H1 (cell line): ENCODE data around the gene KAT5. TPM values are rescaled to one million over a fixed set of nuclear protein-coding genes. Genes with fewer than 3 reads are reported as not detected.

ENCODE experiments used
- CTCF ChIA-PET: fragments of 300-600 bp; sonication (Branson Sonifier 250); formaldehyde crosslinking; loops from one replicate; lab custom pipeline; 2021; ENCODE audit not compliant: partially characterized antibody; lab: Charles Lee
- POLR2A ChIA-PET: fragments of 300-600 bp; sonication (Branson Sonifier 250); formaldehyde crosslinking; loops from one replicate; lab custom pipeline; 2021; ENCODE audit warnings: inconsistent platforms; ENCODE audit not compliant: partially characterized antibody; lab: Charles Lee
- DNase-seq, 2 experiments: peaks; one replicate each; pipeline versions ENCODE4 v3.0.0 to v3.0.0-alpha.2; 2010 to 2022; ENCODE audit warnings: low spot score in 2 of 2, low read depth in 1 of 2, mixed read lengths in 1 of 2
- FAIRE-seq: peaks from 2 replicates; lab custom pipeline; 2011; peaks lifted over from hg19 to GRCh38; lab: Jason Lieb, UNC
- H2AFZ ChIP-seq: 2 replicates; pipeline ENCODE4 v1.8.1; 2012; ENCODE audit warnings: low read length, inconsistent platforms
- H2AK5ac ChIP-seq: 2 replicates; pipeline ENCODE4 v1.6.1; 2013; ENCODE audit warnings: low read depth, low read length
- H2BK120ac ChIP-seq: replicated peaks from 2 replicates; pipeline ENCODE3; 2013; ENCODE audit warnings: low read depth, low read length, inconsistent platforms
- H2BK12ac ChIP-seq: 2 replicates; pipeline ENCODE4 v1.6.1; 2013; ENCODE audit warnings: low read depth, low read length
- H2BK15ac ChIP-seq: 2 replicates; pipeline ENCODE4 v1.6.1; 2013; ENCODE audit warnings: low read length
- H2BK20ac ChIP-seq: 2 replicates; pipeline ENCODE4 v1.6.1; 2013; ENCODE audit warnings: low read length
- H2BK5ac ChIP-seq: 2 replicates; pipeline ENCODE4 v1.6.1; 2013; ENCODE audit warnings: low read depth, low read length
- H3K14ac ChIP-seq: 2 replicates; pipeline ENCODE4 v1.6.1; 2013; ENCODE audit warnings: inconsistent platforms; ENCODE audit not compliant: insufficient read length
- H3K18ac ChIP-seq: 2 replicates; pipeline ENCODE4 v1.6.1; 2013; ENCODE audit warnings: low read length; ENCODE audit errors: extremely low read depth
- H3K23ac ChIP-seq: 2 replicates; pipeline ENCODE4 v1.6.1; 2013; ENCODE audit warnings: inconsistent platforms; ENCODE audit not compliant: insufficient read length
- H3K23me2 ChIP-seq: 2 replicates; pipeline ENCODE4 v1.6.1; 2013; ENCODE audit warnings: low read depth, low read length
- H3K27ac ChIP-seq: 2 replicates; pipeline ENCODE4 v1.6.1; 2011; ENCODE audit warnings: low read depth, low read length, inconsistent platforms
- H3K27me3 ChIP-seq, 4 experiments: replicated peaks in 1 of 4; 1 replicate in 1 of 4; 2 replicates in 3 of 4; pipeline versions ENCODE4 v1.6.1 to v1.8.1; 2011 to 2013; ENCODE audit warnings: low read length in 3 of 4, mild to moderate bottlenecking in 3 of 4, inconsistent platforms in 2 of 4, mixed read lengths in 2 of 4, moderate library complexity in 1 of 4; ENCODE audit not compliant: control insufficient read depth in 3 of 4, insufficient read depth in 3 of 4; ENCODE audit errors: extremely low read depth in 1 of 4
- H3K36me3 ChIP-seq, 4 experiments: 2 replicates each; pipeline versions ENCODE4 v1.6.1 to v1.8.1; 2011 to 2013; ENCODE audit warnings: mild to moderate bottlenecking in 4 of 4, low read length in 3 of 4, moderate library complexity in 2 of 4, control low read depth in 1 of 4, inconsistent platforms in 1 of 4; ENCODE audit not compliant: insufficient read depth in 4 of 4, control insufficient read depth in 2 of 4
- H3K4ac ChIP-seq: replicated peaks from 2 replicates; pipeline ENCODE3; 2013; ENCODE audit warnings: low read length, low read depth, mixed read lengths, inconsistent platforms; ENCODE audit not compliant: insufficient read length
- H3K4me1 ChIP-seq, 4 experiments: replicated peaks in 1 of 4; 1 replicate in 1 of 4; 2 replicates in 3 of 4; pipeline versions ENCODE4 v1.6.1 to v1.8.1; 2011 to 2013; ENCODE audit warnings: low read length in 3 of 4, inconsistent platforms in 2 of 4, mixed read lengths in 1 of 4; ENCODE audit not compliant: insufficient read depth in 4 of 4, control insufficient read depth in 3 of 4
- H3K4me2 ChIP-seq, 2 experiments: 2 replicates each; pipeline versions ENCODE4 v1.6.1 to v1.8.1; 2011 to 2013; ENCODE audit warnings: low read depth in 2 of 2, low read length in 2 of 2, control low read depth in 1 of 2, inconsistent platforms in 1 of 2, mild to moderate bottlenecking in 1 of 2; ENCODE audit not compliant: insufficient read depth in 1 of 2
- H3K4me3 ChIP-seq, 4 experiments: fragments of 200-600, 300-600 bp in 1 of 4; sonication (generic), shearing (Covaris generic), sonication (Bioruptor Twin) in 1 of 4; 2 replicates each; pipeline versions ENCODE4 v1.5.1 to v1.8.1; 2011 to 2016; ENCODE audit warnings: low read length in 4 of 4, low read depth in 3 of 4, control low read depth in 2 of 4, inconsistent platforms in 2 of 4, mild to moderate bottlenecking in 2 of 4, mixed read lengths in 1 of 4, moderate library complexity in 1 of 4; ENCODE audit not compliant: insufficient read depth in 2 of 4; ENCODE audit errors: extremely low read depth in 1 of 4
- H3K56ac ChIP-seq: replicated peaks from 2 replicates; pipeline ENCODE3; 2013; ENCODE audit warnings: low read depth, mild to moderate bottlenecking, mixed read lengths, low read length, inconsistent platforms; ENCODE audit not compliant: insufficient read length
- H3K79me1 ChIP-seq: 2 replicates; pipeline ENCODE4 v1.6.1; 2013; ENCODE audit warnings: low read depth, low read length, control low read depth
- H3K79me2 ChIP-seq, 2 experiments: 2 replicates each; pipeline versions ENCODE4 v1.6.1 to v1.8.1; 2012 to 2013; ENCODE audit warnings: low read length in 2 of 2, mild to moderate bottlenecking in 2 of 2, inconsistent platforms in 1 of 2; ENCODE audit not compliant: insufficient read depth in 2 of 2, control insufficient read depth in 1 of 2
- H3K9ac ChIP-seq, 4 experiments: replicated peaks in 1 of 4; 1 replicate in 1 of 4; 2 replicates in 3 of 4; pipeline versions ENCODE4 v1.6.1 to v1.8.1; 2011 to 2013; ENCODE audit warnings: low read depth in 3 of 4, low read length in 3 of 4, control low read depth in 2 of 4, mild to moderate bottlenecking in 2 of 4, moderate library complexity in 2 of 4, inconsistent platforms in 1 of 4; ENCODE audit errors: extremely low read depth in 1 of 4
- H3K9me3 ChIP-seq, 2 experiments: 2 replicates each; pipeline versions ENCODE4 v1.6.1 to v1.8.1; 2012 to 2013; ENCODE audit warnings: mild to moderate bottlenecking in 2 of 2, moderate library complexity in 2 of 2, control low read depth in 1 of 2, inconsistent platforms in 1 of 2, low read depth in 1 of 2, low read length in 1 of 2, mixed read lengths in 1 of 2; ENCODE audit not compliant: insufficient read depth in 2 of 2
- H4K20me1 ChIP-seq, 2 experiments: replicated peaks in 1 of 2; 2 replicates each; pipeline versions ENCODE3 to v1.8.1; 2011 to 2013; ENCODE audit warnings: inconsistent platforms in 2 of 2, low read length in 2 of 2, mild to moderate bottlenecking in 1 of 2; ENCODE audit not compliant: insufficient read depth in 2 of 2, control insufficient read depth in 1 of 2
- H4K5ac ChIP-seq: 2 replicates; pipeline ENCODE4 v1.6.1; 2013; ENCODE audit warnings: low read length, low read depth, mixed read lengths, inconsistent platforms; ENCODE audit not compliant: insufficient read length
- H4K8ac ChIP-seq: 2 replicates; pipeline ENCODE4 v1.8.0; 2013; ENCODE audit warnings: mild to moderate bottlenecking, moderate library complexity, low read length, inconsistent platforms; ENCODE audit not compliant: insufficient read depth; ENCODE audit errors: extremely low read depth
- H4K91ac ChIP-seq: replicated peaks from 2 replicates; pipeline ENCODE3; 2013; ENCODE audit warnings: low read length, mixed read lengths, inconsistent platforms; ENCODE audit not compliant: insufficient read length
- CEBPB ChIP-seq: IDR thresholded peaks from 2 replicates; pipeline ENCODE4 v1.6.1; 2012; ENCODE audit warnings: low read depth, low read length
- CREB1 ChIP-seq: IDR thresholded peaks from 2 replicates; pipeline ENCODE4 v1.6.1; 2012; ENCODE audit warnings: inconsistent platforms
- CTBP2 ChIP-seq: IDR thresholded peaks from 2 replicates; pipeline ENCODE4 v1.7.0; 2011; ENCODE audit warnings: borderline replicate concordance, mild to moderate bottlenecking, moderate library complexity, mixed read lengths, low read length; ENCODE audit not compliant: insufficient read depth, insufficient read length
- EP300 ChIP-seq, 2 experiments: IDR thresholded peaks; 1 replicate in 1 of 2; 2 replicates in 1 of 2; pipeline ENCODE4 v1.6.1; 2011 to 2012; ENCODE audit warnings: low read depth in 2 of 2, low read length in 2 of 2, mild to moderate bottlenecking in 2 of 2, borderline replicate concordance in 1 of 2, inconsistent platforms in 1 of 2, moderate library complexity in 1 of 2
- HDAC2 ChIP-seq, 2 experiments: fragments of 300-600 bp in 1 of 2; sonication (generic) in 1 of 2; IDR thresholded peaks; 2 replicates each; pipeline ENCODE4 v1.6.1; 2011 to 2012; ENCODE audit warnings: low read depth in 2 of 2, low read length in 2 of 2, mild to moderate bottlenecking in 2 of 2, moderate library complexity in 2 of 2, borderline replicate concordance in 1 of 2, inconsistent platforms in 1 of 2
- HDAC6 ChIP-seq: IDR thresholded peaks from one replicate; pipeline ENCODE4 v1.7.1; 2012; ENCODE audit warnings: low read depth, mild to moderate bottlenecking, inconsistent platforms, low read length, moderate library complexity
- RFX5 ChIP-seq: IDR thresholded peaks from 2 replicates; pipeline ENCODE4 v1.6.1; 2011; ENCODE audit warnings: low read depth, low read length, improper control_type of control experiment, borderline replicate concordance
- SIX5 ChIP-seq: IDR thresholded peaks from 2 replicates; pipeline ENCODE4 v1.6.1; 2011; ENCODE audit warnings: mild to moderate bottlenecking, low read depth, low read length
- SP1 ChIP-seq: IDR thresholded peaks from 2 replicates; pipeline ENCODE4 v1.6.1; 2011; ENCODE audit warnings: low read depth, low read length
- SP2 ChIP-seq: IDR thresholded peaks from 2 replicates; pipeline ENCODE4 v1.6.1; 2012; ENCODE audit warnings: mild to moderate bottlenecking, low read length, inconsistent platforms
- SP4 ChIP-seq: IDR thresholded peaks from 2 replicates; pipeline ENCODE4 v1.6.1; 2012; ENCODE audit warnings: low read length, inconsistent platforms
- TAF1 ChIP-seq: IDR thresholded peaks from 2 replicates; pipeline ENCODE4 v1.6.1; 2011; ENCODE audit warnings: mild to moderate bottlenecking, low read depth, low read length
- TCF12 ChIP-seq: IDR thresholded peaks from 2 replicates; pipeline ENCODE4 v1.6.1; 2011; ENCODE audit warnings: low read depth, mild to moderate bottlenecking, low read length
- WGBS, 2 experiments: shearing (Covaris generic) in 1 of 2; methylation state at CpG; one replicate each; pipeline versions ENCODE4 v1.1.6 to v1.1.7; 2013 to 2015; ENCODE audit warnings: low lambda C conversion rate in 2 of 2, mixed read lengths in 2 of 2, inconsistent platforms in 1 of 2, low coverage in 1 of 2, missing lambda C conversion rate in 1 of 2; ENCODE audit not compliant: insufficient replicate concordance in 2 of 2, insufficient coverage in 1 of 2, insufficient read length in 1 of 2; ENCODE audit errors: extremely low coverage in 1 of 2, missing lambda C conversion rate in 1 of 2; 5-methylcytosine and 5-hydroxymethylcytosine counted together
- polyA plus RNA-seq, 7 experiments: library from polyadenylated mRNA; depleted of rRNA in 3 of 7; stranded (reverse) in 5 of 7; unstranded in 2 of 7; fragments of >200 nt in 5 of 7; fragments of 200-250 nt in 2 of 7; gene quantifications; 1 replicate in 5 of 7; 2 replicates in 1 of 7; 4 replicates in 1 of 7; pipeline versions ENCODE4 v1.2.1 to v1.2.3, GENCODE V29; 2011 to 2013; ENCODE audit warnings: missing spikeins in 2 of 7, mixed read lengths in 2 of 7
- total RNA-seq: library from RNA; stranded (reverse); fragmentation: NEBNext Ultra II Directional; extraction: Animal tissue kit (Norgen Biotek cat#: 25700); gene quantifications from 2 replicates; pipeline ENCODE4 v1.2.1, GENCODE V29; 2021
- TF ChIP-seq, protein P1 (sequence below): IDR thresholded peaks from 2 replicates; pipeline ENCODE4 v1.6.1; 2012; ENCODE audit warnings: inconsistent platforms

KAT5 gene
- total and polyA plus RNA-seq, 2 of the 8 experiments (the other 6 are each of a cell fraction or from before 2014, with no cell fraction given) = 26.7 to 37.4 TPM

DNA sequence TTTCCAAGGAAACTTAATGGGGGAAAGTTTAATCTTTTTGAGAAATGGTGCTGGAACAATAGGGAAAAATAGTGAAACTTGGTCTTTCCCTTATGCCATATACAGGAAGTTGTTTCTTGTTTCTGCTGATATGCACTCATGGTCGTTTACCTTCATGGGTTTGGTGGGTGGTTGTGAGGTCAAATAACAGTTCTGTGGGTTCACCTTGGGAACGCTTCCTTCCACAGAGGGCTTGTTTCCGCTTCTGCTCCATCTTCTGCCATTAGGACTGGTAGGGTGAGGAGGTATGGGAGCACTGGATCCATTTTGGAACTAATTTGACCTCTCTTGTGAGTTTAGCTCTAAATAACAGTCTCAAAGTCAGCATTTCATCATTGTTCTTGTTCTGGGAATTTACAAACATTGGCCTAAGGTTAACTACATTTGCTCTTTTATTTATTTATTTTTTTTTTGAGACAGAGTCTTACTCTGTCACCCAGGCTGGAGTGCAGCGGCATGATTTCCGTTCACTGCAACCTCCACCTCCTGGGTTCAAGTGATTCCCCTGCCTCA lies 31.8 kb upstream of the KAT5 start:
- FAIRE-seq (no peak), DNase-seq (no peak)
- H3K27ac ChIP-seq = no peak overlapping the region
- no peaks in the 10 kb centered on the region for H3K4me1 ChIP-seq
- 88% methylated on average over 5 of the region's 5 CpGs; no CpG with 5 or more reads in 1 of the 2 experiments for WGBS, 2 experiments
- H3K23ac ChIP-seq = no peak overlapping the region
- H2BK15ac ChIP-seq = no peak overlapping the region
- H3K4me2 ChIP-seq = no peak overlapping the region
- H3K18ac ChIP-seq = no peak overlapping the region
- H4K91ac ChIP-seq = no peak overlapping the region
- no peak overlapping the region for H4K5ac ChIP-seq
- POLR2A ChIA-PET = interaction anchor here (0.7 to 1.3 kb wide), 2 partner anchors 65 to 179 kb away, joined by 3 to 4 read pairs; no protein-coding TSS in a partner anchor
- H2BK20ac ChIP-seq = no peak overlapping the region
- H4K20me1 ChIP-seq = no peaks in the 10 kb centered on the region
- no peak overlapping the region for H3K4me3 ChIP-seq
- no peak overlapping the region for H2BK5ac ChIP-seq
- CTCF ChIA-PET = interaction anchor here (0.8 to 2.8 kb wide), 2 partner anchors 12 to 25 kb away, joined by 3 to 12 read pairs; no protein-coding TSS in a partner anchor
- no peaks in the 10 kb centered on the region for H3K27me3 ChIP-seq
- no peak overlapping the region for H3K9ac ChIP-seq
- H3K79me1 ChIP-seq = no peaks in the 10 kb centered on the region
- no peak overlapping the region for H2BK12ac ChIP-seq
- H2BK120ac ChIP-seq = no peak overlapping the region
- no peaks in the 10 kb centered on the region for H3K79me2 ChIP-seq
- no peak overlapping the region for H3K56ac ChIP-seq
- H3K4ac ChIP-seq = no peak overlapping the region
- H2AK5ac ChIP-seq = no peak overlapping the region
- no peak overlapping the region for H4K8ac ChIP-seq
- no peaks in the 10 kb centered on the region for H3K36me3 ChIP-seq
- peak overlapping the region; percentile 42; the same call in 1 of the 2 replicates for H2AFZ ChIP-seq
- H3K14ac ChIP-seq = no peak overlapping the region
- H3K23me2 ChIP-seq = no peaks in the 10 kb centered on the region
- no peaks in the 10 kb centered on the region for H3K9me3 ChIP-seq
- TF ChIP-seq CEBPB (no peak), EP300 (IDR thresholded peaks at IDR 0.05; ENCODE audit: borderline replicate concordance in 1 of 2, low read depth in 2 of 2, low read length in 2 of 2) (no peak), SP2 (no peak), SP1 (no peak), SP4 (no peak), CTBP2 (no peak), HDAC2 (IDR thresholded peaks at IDR 0.05; ENCODE audit: borderline replicate concordance in 1 of 2, low read depth in 2 of 2, low read length in 2 of 2) (no peak), CREB1 (no peak), RFX5 (no peak), HDAC6 (no peak), TAF1 (no peak), TCF12 (no peak), SIX5 (no peak)
- TF ChIP-seq, protein P1, sequence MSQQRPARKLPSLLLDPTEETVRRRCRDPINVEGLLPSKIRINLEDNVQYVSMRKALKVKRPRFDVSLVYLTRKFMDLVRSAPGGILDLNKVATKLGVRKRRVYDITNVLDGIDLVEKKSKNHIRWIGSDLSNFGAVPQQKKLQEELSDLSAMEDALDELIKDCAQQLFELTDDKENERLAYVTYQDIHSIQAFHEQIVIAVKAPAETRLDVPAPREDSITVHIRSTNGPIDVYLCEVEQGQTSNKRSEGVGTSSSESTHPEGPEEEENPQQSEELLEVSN = no peak
